Psoas muscle (tissue), 8 donors: ENCODE results near the gene OAF. TPM values are rescaled to one million over a fixed set of nuclear protein-coding genes. Genes with fewer than 3 reads are reported as not detected.

Experiments
- ATAC-seq, 4 donors: fragments of 200-7000 bp; cut with Tn5 transposase; one replicate each; pipeline ENCODE4 v1.9.1; 2020; ENCODE audit warnings: moderate library complexity in 3 of 4, mild to moderate bottlenecking in 2 of 4
- DNase-seq, 2 donors: peaks; one replicate each; pipeline ENCODE4 v3.0.0-alpha.2; 2020
- H3K27ac ChIP-seq: fragments of 200-600 bp; one replicate; pipeline ENCODE4 v1.8.0; 2022
- H3K27me3 ChIP-seq, 3 donors: fragments of 200-600 bp in 1 of 3; one replicate each; pipeline versions ENCODE4 v1.6.1 to v1.8.0; 2013 to 2022; ENCODE audit warnings: low read length in 2 of 3, mild to moderate bottlenecking in 2 of 3, moderate library complexity in 1 of 3; ENCODE audit not compliant: insufficient read depth in 3 of 3
- H3K36me3 ChIP-seq, 2 donors: fragments of 200-600 bp in 1 of 2; one replicate each; pipeline versions ENCODE4 v1.6.1 to v1.8.0; 2013 to 2022; ENCODE audit warnings: low read depth in 1 of 2, mild to moderate bottlenecking in 1 of 2, moderate library complexity in 1 of 2; ENCODE audit not compliant: insufficient read depth in 1 of 2
- H3K4me1 ChIP-seq: fragments of 200-600 bp; one replicate; pipeline ENCODE4 v1.8.0; 2022
- H3K4me3 ChIP-seq: fragments of 200-600 bp; one replicate; pipeline ENCODE4 v1.8.0; 2022; ENCODE audit warnings: mild to moderate bottlenecking
- H3K9me3 ChIP-seq: fragments of 200-600 bp; one replicate; pipeline ENCODE4 v1.8.0; 2022
- WGBS, 3 donors: extraction: QIAGEN DNeasy Blood & Tissue Kit; methylation state at CpG; one replicate each; pipeline versions ENCODE4 v1.1.6 to v1.1.7; 2013; 5-methylcytosine and 5-hydroxymethylcytosine counted together
- intact Hi-C, 2 donors: fragments of 100-400 bp; cut with DNase I; formaldehyde crosslinking; loops; one replicate each; pipeline versions ENCODE4 v1.11.0 to v1.14.2; 2022
- polyA plus RNA-seq, 3 donors: library from polyadenylated mRNA; stranded (reverse); fragments of 200-250 nt; gene quantifications; one replicate each; pipeline ENCODE4 v1.2.3, GENCODE V29; 2013
- total RNA-seq, 4 donors: library from RNA; stranded (reverse); fragmentation: NEBNext Ultra II Directional in 2 of 4; extraction: Animal tissue kit (Norgen Biotek cat#: 25700) in 2 of 4; gene quantifications; one replicate each; pipeline versions ENCODE4 v1.2.1 to v1.2.4, GENCODE V29; 2021 to 2023
- TF ChIP-seq, protein P1 (sequence below): fragments of 200-600 bp; IDR thresholded peaks from one replicate; pipeline ENCODE4 v1.8.0; 2022; ENCODE audit warnings: antibody characterized with exemption
- donor health status: healthy with polysubstance abuse.
- donor health status: DM: no; HTN: no; CAD: no; lungs with moderate emphysema.
- donor health status: Bipolar disorder and iron deficiency.
- donor health status: healthy.
- donor health status: DM: yes; HTN: yes; CAD: no.
- donor health status: DM: no; HTN: no; CAD: no.
- donor health status: DM: no; HTN: no; CAD: no.
- donor health status: DM: yes; HTN: yes; CAD: no.

OAF gene
- total and polyA plus RNA-seq, 7 donors: 3.2 to 15.3 (median 8.1) TPM

DNA sequence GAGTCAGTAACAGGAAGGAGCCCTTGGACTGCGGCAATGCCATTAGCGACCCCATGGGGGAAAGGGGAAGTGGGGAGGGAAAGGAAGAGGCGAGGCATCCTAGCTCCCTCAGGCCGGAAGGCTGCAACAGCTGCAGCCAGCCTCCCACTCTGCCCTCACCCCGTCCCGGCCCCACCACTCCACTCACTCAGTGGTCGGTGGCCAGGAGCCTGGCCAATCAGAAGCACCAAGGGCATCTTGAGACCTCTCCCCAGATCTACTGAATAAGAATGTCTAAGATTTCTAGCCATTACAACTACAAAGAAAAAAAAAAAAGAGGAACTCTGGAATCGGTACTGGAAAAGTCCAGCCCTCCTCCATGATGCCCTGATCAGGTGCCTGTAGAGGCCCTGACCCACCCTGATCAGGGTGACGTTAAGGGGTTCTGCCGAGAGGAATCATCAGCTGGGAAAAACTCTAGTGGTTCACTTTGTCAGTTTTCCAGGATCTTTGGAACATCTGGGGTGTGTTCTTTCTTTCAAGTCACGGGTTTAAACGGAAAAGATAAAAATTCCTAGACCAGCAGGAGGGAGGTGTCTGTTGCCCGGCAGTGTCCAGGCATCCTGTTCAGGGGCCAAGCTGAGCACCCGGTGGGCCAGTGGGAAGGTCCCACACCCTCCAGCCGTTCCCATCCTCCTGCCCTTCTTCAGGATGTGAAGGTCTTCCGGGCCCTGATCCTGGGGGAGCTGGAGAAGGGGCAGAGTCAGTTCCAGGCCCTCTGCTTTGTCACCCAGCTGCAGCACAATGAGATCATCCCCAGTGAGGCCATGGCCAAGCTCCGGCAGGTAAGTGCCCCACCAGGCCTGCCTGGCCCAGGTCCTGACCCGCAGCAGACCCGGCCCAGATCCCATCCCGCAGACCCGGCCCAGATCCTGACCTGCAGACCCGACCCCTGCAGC, 14.4 kb downstream of the OAF start:
- H3K9me3 ChIP-seq: no peaks in the 10 kb centered on the region
- no peak overlapping the region for H3K4me3 ChIP-seq
- ATAC-seq (peak in 1 of 4 donors; percentile 36), DNase-seq (peak in 1 of 2 donors; percentile 66)
- TF ChIP-seq, protein P1, sequence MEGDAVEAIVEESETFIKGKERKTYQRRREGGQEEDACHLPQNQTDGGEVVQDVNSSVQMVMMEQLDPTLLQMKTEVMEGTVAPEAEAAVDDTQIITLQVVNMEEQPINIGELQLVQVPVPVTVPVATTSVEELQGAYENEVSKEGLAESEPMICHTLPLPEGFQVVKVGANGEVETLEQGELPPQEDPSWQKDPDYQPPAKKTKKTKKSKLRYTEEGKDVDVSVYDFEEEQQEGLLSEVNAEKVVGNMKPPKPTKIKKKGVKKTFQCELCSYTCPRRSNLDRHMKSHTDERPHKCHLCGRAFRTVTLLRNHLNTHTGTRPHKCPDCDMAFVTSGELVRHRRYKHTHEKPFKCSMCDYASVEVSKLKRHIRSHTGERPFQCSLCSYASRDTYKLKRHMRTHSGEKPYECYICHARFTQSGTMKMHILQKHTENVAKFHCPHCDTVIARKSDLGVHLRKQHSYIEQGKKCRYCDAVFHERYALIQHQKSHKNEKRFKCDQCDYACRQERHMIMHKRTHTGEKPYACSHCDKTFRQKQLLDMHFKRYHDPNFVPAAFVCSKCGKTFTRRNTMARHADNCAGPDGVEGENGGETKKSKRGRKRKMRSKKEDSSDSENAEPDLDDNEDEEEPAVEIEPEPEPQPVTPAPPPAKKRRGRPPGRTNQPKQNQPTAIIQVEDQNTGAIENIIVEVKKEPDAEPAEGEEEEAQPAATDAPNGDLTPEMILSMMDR: no peak
- no peak overlapping the region for H3K27ac ChIP-seq
- WGBS, 3 donors: 42 to 46% (median 43%) methylated on average over 21 to 22 of the region's 22 CpGs
- peaks cover 14% of the 10 kb centered on the region for H3K4me1 ChIP-seq
- intact Hi-C loops: no loop called here
- no peaks in the 10 kb centered on the region for H3K27me3 ChIP-seq
- no peaks in the 10 kb centered on the region for H3K36me3 ChIP-seq

DNA sequence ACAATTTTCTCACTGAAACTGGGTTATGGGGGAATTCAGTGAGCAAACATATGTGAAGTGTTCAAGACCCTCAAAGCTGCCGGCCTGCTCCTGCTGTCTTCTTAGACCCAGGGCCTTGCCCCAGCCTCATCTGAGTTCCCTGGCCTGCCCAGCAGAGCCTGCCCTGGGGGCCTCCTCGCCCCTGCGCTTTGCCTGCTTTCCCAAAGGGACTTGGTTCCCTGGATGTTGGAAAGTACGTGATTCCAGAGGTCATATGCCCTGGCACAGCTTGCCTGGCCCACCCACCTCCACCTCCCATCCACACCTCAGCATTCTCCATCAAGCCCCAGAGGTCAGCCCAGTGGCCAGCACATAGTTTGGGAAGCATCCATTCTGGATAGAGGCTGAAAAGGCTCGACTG, 15.4 kb downstream of the OAF start:
- Histone ChIP-seq H3K4me1 (peaks cover 14% of the 10 kb centered on the region), H3K4me3 (no peak overlapping the region), H3K9me3 (no peaks in the 10 kb centered on the region), H3K27ac (no peak overlapping the region), H3K36me3 (no peaks in the 10 kb centered on the region), H3K27me3 (no peaks in the 10 kb centered on the region)
- DNase-seq (peak in 1 of 2 donors; percentile 46), ATAC-seq (no peak)
- TF ChIP-seq, protein P1: no peak
- intact Hi-C loops: no loop called here
- WGBS, 3 donors: 72 to 80% (median 79%) methylated on average over 4 to 5 of the region's 5 CpGs

DNA sequence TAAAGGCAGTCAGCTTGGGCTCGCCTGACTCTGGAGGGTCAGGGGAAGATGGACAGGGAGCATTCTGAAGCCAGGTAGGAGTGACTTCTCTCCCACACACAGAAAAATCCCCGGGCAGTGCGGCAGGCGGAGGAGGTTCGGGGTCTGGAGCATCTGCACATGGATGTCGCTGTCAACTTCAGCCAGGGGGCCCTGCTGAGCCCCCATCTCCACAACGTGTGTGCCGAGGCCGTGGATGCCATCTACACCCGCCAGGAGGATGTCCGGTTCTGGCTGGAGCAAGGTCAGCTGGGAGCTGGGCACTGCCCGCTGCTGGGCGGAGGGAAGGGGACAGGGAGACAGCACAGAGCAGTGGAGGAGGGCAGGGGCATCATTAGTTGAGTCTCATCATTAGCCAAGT, 15.9 kb downstream of the OAF start:
- intact Hi-C loops: no loop called here
- 74 to 79% (median 75%) methylated on average over 13 of the region's 13 CpGs for WGBS, 3 donors
- Histone ChIP-seq H3K4me3 (no peak overlapping the region), H3K36me3 (no peaks in the 10 kb centered on the region), H3K4me1 (peaks cover 14% of the 10 kb centered on the region), H3K27ac (no peak overlapping the region), H3K9me3 (no peaks in the 10 kb centered on the region), H3K27me3 (no peaks in the 10 kb centered on the region)
- no peak for ATAC-seq
- TF ChIP-seq, protein P1: no peak
- DNase-seq: peak in 1 of 2 donors; percentile 34

DNA sequence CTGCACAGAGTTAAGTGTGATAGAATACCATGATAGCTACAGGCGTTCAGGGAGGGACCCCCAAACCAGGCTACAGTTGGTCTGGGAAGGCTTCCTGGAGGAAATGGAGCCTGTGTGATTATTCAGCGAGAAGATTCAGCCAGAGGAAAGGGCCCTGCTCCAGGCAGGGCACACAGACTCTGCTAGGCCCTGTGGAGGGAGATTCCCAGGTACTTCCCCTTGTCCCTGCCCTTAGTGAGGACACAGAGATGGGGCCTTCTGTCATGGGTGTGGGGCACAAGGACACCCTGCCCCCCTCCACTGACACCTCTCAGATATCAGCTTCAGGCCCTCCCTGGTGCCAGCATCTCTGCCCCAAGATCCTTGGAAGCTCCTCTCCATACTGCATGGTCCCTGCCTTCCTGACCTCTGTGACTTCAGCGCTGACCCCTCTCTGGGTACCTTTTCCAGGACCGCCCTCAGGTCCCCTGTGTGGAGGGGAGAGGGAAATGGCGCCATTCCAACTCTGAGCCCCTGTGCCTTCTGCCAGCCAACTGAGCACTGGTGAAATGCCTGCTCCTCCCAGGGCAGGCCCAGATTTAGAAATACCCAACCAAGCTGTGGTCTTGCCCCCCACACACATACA, 16.5 kb downstream of the OAF start:
- DNase-seq (no peak), ATAC-seq (no peak)
- Histone ChIP-seq H3K9me3 (no peaks in the 10 kb centered on the region), H3K4me3 (no peak overlapping the region), H3K4me1 (peaks cover 14% of the 10 kb centered on the region), H3K36me3 (no peaks in the 10 kb centered on the region), H3K27me3 (no peaks in the 10 kb centered on the region), H3K27ac (no peak overlapping the region)
- intact Hi-C loops: no loop called here
- TF ChIP-seq, protein P1: no peak
- 94 to 98% (median 97%) methylated on average over 4 to 5 of the region's 5 CpGs for WGBS, 3 donors
